ENCODE measurements around the gene INKA2. TPM values are rescaled to one million over a fixed set of nuclear protein-coding genes. Genes with fewer than 3 reads are reported as not detected.
A peak's percentile ranks its signal among the peaks of the same experiment; 100 is the strongest.

INKA2 gene
- total and polyA plus RNA-seq, 7 experiments from 2014 or later: 0.94 to 5.6 (median 2.3) TPM; not detected in 4

DNA sequence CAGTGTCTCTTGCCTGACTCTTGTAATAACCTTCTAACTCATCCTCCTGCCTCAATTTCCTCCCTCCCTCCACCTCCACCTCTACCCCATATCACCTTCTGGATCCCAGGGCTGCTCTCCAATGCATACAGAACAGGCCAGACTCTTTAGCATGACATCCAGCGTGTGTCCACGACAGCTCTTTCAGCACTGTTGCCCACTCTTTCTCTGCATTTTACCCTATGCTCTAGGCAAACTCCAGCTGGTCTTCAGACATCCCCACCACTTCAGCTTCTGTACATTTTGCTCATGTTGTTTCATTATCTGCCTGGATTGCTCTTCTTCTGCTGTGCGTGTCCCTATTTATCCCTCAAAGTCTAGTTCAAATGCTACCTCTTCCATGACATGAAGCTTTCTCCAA, 4.8 kb downstream of the INKA2 start:
- H3K27me3 ChIP-seq (ENCODE audit: control insufficient read depth in 2 of 2, insufficient read depth in 2 of 2, low read length in 2 of 2): peaks cover 3 to 12% of the 10 kb centered on the region in 2 donors
- ATAC-seq: no peak
- peaks cover 8 to 10% of the 10 kb centered on the region in 2 donors for H3K4me1 ChIP-seq (ENCODE audit: control insufficient read depth in 2 of 2, insufficient read depth in 2 of 2, low read length in 2 of 2)
- H3K9me3 Mint-ChIP-seq: no peaks in the 10 kb centered on the region
- intact Hi-C loops (cut with micrococcal nuclease): no loop called here
- H3K27ac Mint-ChIP-seq: no peak overlapping the region
- no peaks in the 10 kb centered on the region for H3K9me3 ChIP-seq (ENCODE audit: control insufficient read depth in 2 of 3, low read length in 3 of 3)
- DNase-seq: peak in 1 of 9 donors; percentile 8
- H3K27me3 Mint-ChIP-seq: peaks cover 5 to 16% (median 10%) of the 10 kb centered on the region in 5 donors
- no peak overlapping the region for H3K4me3 ChIP-seq (ENCODE audit: low read length)
- no peaks in the 10 kb centered on the region for H3K36me3 Mint-ChIP-seq
- peaks cover 6 to 20% (median 11%) of the 10 kb centered on the region in 7 donors for H3K4me1 Mint-ChIP-seq
- CTCF ChIA-PET: no interaction called here
- POLR2A ChIA-PET: no interaction called here
- H3K27ac ChIP-seq (ENCODE audit: low read depth, low read length): no peak overlapping the region
- no peak overlapping the region for H3K4me3 Mint-ChIP-seq
- no peaks in the 10 kb centered on the region for H3K36me3 ChIP-seq (ENCODE audit: control insufficient read depth in 2 of 3, insufficient read depth in 3 of 3, low read length in 3 of 3)

DNA sequence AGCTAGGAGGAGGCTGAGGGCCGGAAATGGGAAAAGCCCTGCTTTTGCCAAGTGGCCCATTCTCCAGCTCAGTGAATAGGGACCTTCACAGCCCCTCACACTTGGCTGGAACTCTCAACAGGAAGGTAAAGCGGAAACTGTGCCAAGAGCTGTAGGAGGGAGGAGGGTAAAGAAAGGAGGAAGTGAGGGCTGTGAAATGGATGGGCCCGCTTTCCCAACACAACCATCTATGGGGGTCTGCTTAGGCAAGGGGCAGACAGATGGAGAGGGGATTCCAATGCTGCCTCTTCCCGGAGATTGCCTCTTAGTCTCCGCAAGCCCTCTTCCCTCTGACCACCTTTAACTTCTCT, 5.2 kb downstream of the INKA2 start:
- DNase-seq: peak in 1 of 9 donors; percentile 10
- Mint-ChIP-seq H3K4me1 (peaks cover 6 to 20% (median 11%) of the 10 kb centered on the region in 7 donors), H3K27ac (no peak overlapping the region), H3K36me3 (no peaks in the 10 kb centered on the region), H3K4me3 (no peak overlapping the region), H3K27me3 (peaks cover 5 to 16% (median 10%) of the 10 kb centered on the region in 5 donors), H3K9me3 (no peaks in the 10 kb centered on the region)
- H3K36me3 ChIP-seq (ENCODE audit: control insufficient read depth in 2 of 3, insufficient read depth in 3 of 3, low read length in 3 of 3): no peaks in the 10 kb centered on the region
- ATAC-seq: peak; percentile 33
- H3K27me3 ChIP-seq (ENCODE audit: control insufficient read depth in 2 of 2, insufficient read depth in 2 of 2, low read length in 2 of 2): peaks cover 3 to 12% of the 10 kb centered on the region in 2 donors
- H3K9me3 ChIP-seq (ENCODE audit: control insufficient read depth in 2 of 3, low read length in 3 of 3): no peaks in the 10 kb centered on the region
- ChIA-PET POLR2A (no interaction called here), CTCF (no interaction called here)
- no peak overlapping the region for H3K27ac ChIP-seq (ENCODE audit: low read depth, low read length)
- intact Hi-C loops (cut with micrococcal nuclease): no loop called here
- H3K4me1 ChIP-seq (ENCODE audit: control insufficient read depth in 2 of 2, insufficient read depth in 2 of 2, low read length in 2 of 2): peaks cover 8 to 10% of the 10 kb centered on the region in 2 donors
- no peak overlapping the region for H3K4me3 ChIP-seq (ENCODE audit: low read length)

DNA sequence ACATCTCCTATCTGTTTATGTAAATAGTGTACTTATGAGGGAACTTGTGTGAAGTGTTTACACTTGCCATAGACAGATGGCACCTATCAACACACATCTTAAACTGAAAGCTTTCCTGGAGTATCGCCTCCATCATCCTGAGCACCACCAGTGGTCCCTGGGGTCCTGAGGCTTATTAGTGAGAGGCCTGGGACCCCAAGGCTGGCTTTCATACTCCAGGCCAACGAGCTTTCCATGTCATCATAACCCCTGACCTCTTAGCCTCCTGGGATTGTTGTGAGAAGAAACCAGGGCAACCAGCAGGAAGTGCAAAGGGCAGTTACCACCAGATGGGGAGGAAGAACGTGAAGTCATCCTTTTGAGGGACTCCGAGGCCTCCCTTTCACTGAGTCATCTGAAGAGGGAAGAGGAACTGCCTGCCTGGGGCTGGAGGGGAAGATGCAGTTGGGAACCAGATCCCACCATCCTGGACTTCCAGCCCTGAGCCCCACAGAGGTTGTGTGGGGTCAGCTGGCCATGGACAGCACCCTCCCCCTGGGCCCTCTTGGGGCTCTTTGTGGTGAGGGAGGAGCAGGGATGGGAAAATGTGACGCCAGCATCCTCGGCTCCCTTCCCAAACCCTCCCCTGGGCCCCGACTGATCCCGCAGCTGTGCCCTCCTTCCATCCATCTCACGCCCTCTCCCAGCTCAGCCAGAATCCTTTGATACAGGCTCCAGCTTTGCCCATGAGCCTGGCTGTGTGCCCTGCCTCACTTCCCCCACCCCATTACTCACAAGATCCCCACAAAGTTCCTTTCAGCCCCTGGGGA, 5.8 kb downstream of the INKA2 start:
- Mint-ChIP-seq H3K4me1 (peaks cover 6 to 19% (median 10%) of the 10 kb centered on the region in 7 donors), H3K27me3 (peaks cover 0 to 15% (median 10%) of the 10 kb centered on the region in 5 donors), H3K27ac (peak overlapping the region in 1 of 9 donors; percentile 18), H3K9me3 (no peaks in the 10 kb centered on the region), H3K4me3 (no peak overlapping the region), H3K36me3 (no peaks in the 10 kb centered on the region)
- CTCF ChIA-PET: interaction anchor here (0.6 kb wide), 2 partner anchors 22 to 233 kb away, joined by 3 read pairs; no protein-coding TSS in a partner anchor
- Histone ChIP-seq H3K36me3 (ENCODE audit: control insufficient read depth in 2 of 3, insufficient read depth in 3 of 3, low read length in 3 of 3) (no peaks in the 10 kb centered on the region), H3K9me3 (ENCODE audit: control insufficient read depth in 2 of 3, low read length in 3 of 3) (no peaks in the 10 kb centered on the region), H3K27me3 (ENCODE audit: control insufficient read depth in 2 of 2, insufficient read depth in 2 of 2, low read length in 2 of 2) (peaks cover 3 to 12% of the 10 kb centered on the region in 2 donors), H3K4me1 (ENCODE audit: control insufficient read depth in 2 of 2, insufficient read depth in 2 of 2, low read length in 2 of 2) (peaks cover 8 to 9% of the 10 kb centered on the region in 2 donors), H3K27ac (ENCODE audit: low read depth, low read length) (no peak overlapping the region), H3K4me3 (ENCODE audit: low read length) (no peak overlapping the region)
- DNase-seq (peak in 1 of 9 donors; percentile 13), ATAC-seq (peak; percentile 88)
- POLR2A ChIA-PET: interaction anchor here (0.8 kb wide), 1 partner anchor 12 kb away, joined by 3 read pairs; no protein-coding TSS in a partner anchor
- intact Hi-C loops (cut with micrococcal nuclease): no loop called here

DNA sequence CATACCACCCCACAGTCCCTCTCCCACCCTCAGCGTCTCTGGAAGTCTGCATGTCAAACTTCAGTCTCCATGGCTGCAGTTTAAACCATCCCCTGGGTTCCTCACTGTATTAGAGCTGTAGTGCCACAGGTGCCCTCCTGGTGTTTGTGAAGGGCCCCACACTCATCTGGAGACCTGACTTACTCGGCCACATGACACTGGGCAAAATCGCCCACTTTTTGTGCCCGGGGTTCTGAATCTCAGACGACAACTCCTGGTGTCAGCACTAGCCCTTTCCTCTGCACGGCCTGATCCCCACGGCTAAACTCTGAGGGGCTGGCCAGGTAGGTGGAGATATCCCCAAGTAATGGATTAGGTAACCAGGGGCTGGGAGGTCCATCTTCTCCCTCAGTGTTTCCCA, 6.5 kb downstream of the INKA2 start:
- peaks cover 0 to 9% (median 6%) of the 10 kb centered on the region in 5 donors for H3K27me3 Mint-ChIP-seq

DNA sequence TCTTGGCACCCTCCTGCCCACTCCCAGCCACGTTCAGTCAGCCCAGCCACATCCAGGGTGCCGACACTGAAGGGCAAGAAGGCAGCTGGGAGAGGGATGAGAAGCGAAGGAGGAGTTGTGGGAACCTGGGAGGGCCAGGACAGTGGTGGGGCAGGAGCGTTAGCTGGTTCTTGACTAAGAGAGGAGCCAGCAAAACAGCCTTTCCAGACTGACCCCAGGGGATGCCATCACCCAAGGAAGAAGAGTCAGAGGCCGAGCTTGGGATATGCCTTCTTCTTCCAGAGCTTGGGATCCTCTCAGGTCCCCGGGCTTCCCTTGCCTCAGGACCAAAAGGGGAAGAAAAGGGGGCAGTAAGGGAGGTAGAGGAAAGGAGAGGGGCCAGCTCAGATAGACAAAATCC, 7.2 kb downstream of the INKA2 start:
- no peaks in the 10 kb centered on the region for H3K36me3 Mint-ChIP-seq
- ChIA-PET CTCF (no interaction called here), POLR2A (no interaction called here)
- H3K4me1 Mint-ChIP-seq: peaks cover 0 to 10% (median 0%) of the 10 kb centered on the region in 7 donors
- no peaks in the 10 kb centered on the region for H3K4me1 ChIP-seq (ENCODE audit: control insufficient read depth in 2 of 2, insufficient read depth in 2 of 2, low read length in 2 of 2)
- H3K27ac ChIP-seq (ENCODE audit: low read depth, low read length): no peak overlapping the region
- no peaks in the 10 kb centered on the region for H3K36me3 ChIP-seq (ENCODE audit: control insufficient read depth in 2 of 3, insufficient read depth in 3 of 3, low read length in 3 of 3)
- no peak overlapping the region for H3K4me3 ChIP-seq (ENCODE audit: low read length)
- DNase-seq (peak in 1 of 9 donors; percentile 16), ATAC-seq (no peak)
- no peaks in the 10 kb centered on the region for H3K27me3 ChIP-seq (ENCODE audit: control insufficient read depth in 2 of 2, insufficient read depth in 2 of 2, low read length in 2 of 2)
- H3K27me3 Mint-ChIP-seq: peaks cover 0 to 4% (median 0%) of the 10 kb centered on the region in 5 donors
- no peaks in the 10 kb centered on the region for H3K9me3 Mint-ChIP-seq
- intact Hi-C loops (cut with micrococcal nuclease): no loop called here
- H3K27ac Mint-ChIP-seq: no peak overlapping the region
- no peaks in the 10 kb centered on the region for H3K9me3 ChIP-seq (ENCODE audit: control insufficient read depth in 2 of 3, low read length in 3 of 3)
- H3K4me3 Mint-ChIP-seq: no peak overlapping the region

More for the DNA sequence above, 6.5 kb downstream of the INKA2 start:
- Mint-ChIP-seq H3K36me3 (no peaks in the 10 kb centered on the region), H3K4me1 (peaks cover 2 to 14% (median 4%) of the 10 kb centered on the region in 7 donors), H3K4me3 (no peak overlapping the region), H3K27ac (peak overlapping the region in 1 of 9 donors; percentile 39), H3K9me3 (no peaks in the 10 kb centered on the region)
- intact Hi-C loops (cut with micrococcal nuclease): no loop called here
- H3K27ac ChIP-seq (ENCODE audit: low read depth, low read length): no peak overlapping the region
- no peaks in the 10 kb centered on the region for H3K36me3 ChIP-seq (ENCODE audit: control insufficient read depth in 2 of 3, insufficient read depth in 3 of 3, low read length in 3 of 3)
- ChIA-PET POLR2A (interaction anchor here (0.8 kb wide), 1 partner anchor 11 kb away, joined by 3 read pairs; no protein-coding TSS in a partner anchor), CTCF (interaction anchor here (0.6 kb wide), 1 partner anchor 232 kb away, joined by 3 read pairs; no protein-coding TSS in a partner anchor)
- H3K27me3 ChIP-seq (ENCODE audit: control insufficient read depth in 2 of 2, insufficient read depth in 2 of 2, low read length in 2 of 2): peaks cover 3 to 7% of the 10 kb centered on the region in 2 donors
- H3K9me3 ChIP-seq (ENCODE audit: control insufficient read depth in 2 of 3, low read length in 3 of 3): no peaks in the 10 kb centered on the region
- peak in 1 of 9 donors; percentile 8 for DNase-seq
- peaks cover 2 to 3% of the 10 kb centered on the region in 2 donors for H3K4me1 ChIP-seq (ENCODE audit: control insufficient read depth in 2 of 2, insufficient read depth in 2 of 2, low read length in 2 of 2)
- H3K4me3 ChIP-seq (ENCODE audit: low read length): no peak overlapping the region
- ATAC-seq: no peak

DNA sequence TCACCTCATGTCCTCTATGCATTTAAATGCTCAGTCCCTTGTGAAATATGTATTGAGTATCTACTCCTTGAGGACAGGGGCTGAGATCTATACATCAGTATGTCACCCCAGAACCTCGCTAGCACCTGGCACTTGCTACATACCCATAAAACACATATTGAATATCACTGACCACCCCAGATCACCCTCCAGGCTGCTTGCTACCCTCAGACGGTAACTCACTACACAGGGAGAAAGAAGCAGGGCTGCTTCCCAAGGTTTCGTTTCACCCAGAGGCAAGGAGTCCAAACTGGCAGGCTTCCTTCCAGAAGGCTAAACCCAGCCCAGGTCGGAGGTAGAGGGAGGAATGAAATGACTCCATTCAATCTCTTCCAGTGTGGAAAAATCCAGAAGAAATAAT, 8.5 kb downstream of the INKA2 start:
- DNase-seq (peak in 1 of 9 donors; percentile 8), ATAC-seq (no peak)
- Mint-ChIP-seq H3K4me3 (no peak overlapping the region), H3K4me1 (peaks cover 0 to 10% (median 0%) of the 10 kb centered on the region in 7 donors), H3K27ac (no peak overlapping the region), H3K9me3 (no peaks in the 10 kb centered on the region), H3K27me3 (peaks cover 0 to 4% (median 0%) of the 10 kb centered on the region in 5 donors), H3K36me3 (no peaks in the 10 kb centered on the region)
- intact Hi-C loops (cut with micrococcal nuclease): no loop called here
- CTCF ChIA-PET: interaction anchor here (0.6 kb wide), 1 partner anchor 42 kb away, joined by 4 read pairs; no protein-coding TSS in a partner anchor
- no peaks in the 10 kb centered on the region for H3K36me3 ChIP-seq (ENCODE audit: control insufficient read depth in 2 of 3, insufficient read depth in 3 of 3, low read length in 3 of 3)
- POLR2A ChIA-PET: no interaction called here
- no peaks in the 10 kb centered on the region for H3K27me3 ChIP-seq (ENCODE audit: control insufficient read depth in 2 of 2, insufficient read depth in 2 of 2, low read length in 2 of 2)
- no peaks in the 10 kb centered on the region for H3K9me3 ChIP-seq (ENCODE audit: control insufficient read depth in 2 of 3, low read length in 3 of 3)
- no peak overlapping the region for H3K27ac ChIP-seq (ENCODE audit: low read depth, low read length)
- H3K4me1 ChIP-seq (ENCODE audit: control insufficient read depth in 2 of 2, insufficient read depth in 2 of 2, low read length in 2 of 2): no peaks in the 10 kb centered on the region
- no peak overlapping the region for H3K4me3 ChIP-seq (ENCODE audit: low read length)

All from naive thymus-derived CD4-positive, alpha-beta T cell (primary cell).